ENCODE data around the gene DMD. TPM values are rescaled to one million over a fixed set of nuclear protein-coding genes. Genes with fewer than 3 reads are reported as not detected.
A peak's percentile ranks its signal among the peaks of the same experiment; 100 is the strongest.
"Not testable (repeated sequence)": the region's sequence is repeated elsewhere in the genome, so short reads cannot be mapped to it uniquely, and the experiment has no call there.

The DMD gene
- total RNA-seq, 1 donor from 2014 or later, result 143 TPM

DNA sequence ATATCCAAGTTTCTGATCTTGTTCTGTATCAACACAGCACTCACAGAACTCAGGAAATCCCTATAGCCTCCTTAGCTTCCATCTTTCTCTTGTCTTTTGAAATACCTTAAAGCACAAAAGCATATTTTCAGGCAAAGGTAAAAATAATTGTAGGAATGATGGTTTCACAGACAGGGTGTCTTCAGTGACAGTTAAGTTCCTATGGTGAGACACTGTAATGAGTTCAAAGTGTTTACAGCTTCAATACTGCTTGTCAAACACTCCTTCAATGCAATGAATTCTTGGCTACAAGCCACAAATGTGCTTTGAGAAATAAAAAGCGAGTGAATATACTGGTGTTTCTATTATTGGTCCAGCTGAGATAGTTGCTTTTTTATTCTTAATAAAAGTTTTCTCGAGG, 466.0 kb downstream of the DMD start:
- Histone ChIP-seq H3K9me3 (replicated peaks) (no peaks in the 10 kb centered on the region), H3K27ac (replicated peaks) (no peak overlapping the region), H3K36me3 (no peaks in the 10 kb centered on the region), H3K4me3 (no peak overlapping the region), H3K4me1 (peaks cover 20% of the 10 kb centered on the region), H3K27me3 (ENCODE audit: low read depth) (no peaks in the 10 kb centered on the region)
- TF ChIP-seq, protein P1, sequence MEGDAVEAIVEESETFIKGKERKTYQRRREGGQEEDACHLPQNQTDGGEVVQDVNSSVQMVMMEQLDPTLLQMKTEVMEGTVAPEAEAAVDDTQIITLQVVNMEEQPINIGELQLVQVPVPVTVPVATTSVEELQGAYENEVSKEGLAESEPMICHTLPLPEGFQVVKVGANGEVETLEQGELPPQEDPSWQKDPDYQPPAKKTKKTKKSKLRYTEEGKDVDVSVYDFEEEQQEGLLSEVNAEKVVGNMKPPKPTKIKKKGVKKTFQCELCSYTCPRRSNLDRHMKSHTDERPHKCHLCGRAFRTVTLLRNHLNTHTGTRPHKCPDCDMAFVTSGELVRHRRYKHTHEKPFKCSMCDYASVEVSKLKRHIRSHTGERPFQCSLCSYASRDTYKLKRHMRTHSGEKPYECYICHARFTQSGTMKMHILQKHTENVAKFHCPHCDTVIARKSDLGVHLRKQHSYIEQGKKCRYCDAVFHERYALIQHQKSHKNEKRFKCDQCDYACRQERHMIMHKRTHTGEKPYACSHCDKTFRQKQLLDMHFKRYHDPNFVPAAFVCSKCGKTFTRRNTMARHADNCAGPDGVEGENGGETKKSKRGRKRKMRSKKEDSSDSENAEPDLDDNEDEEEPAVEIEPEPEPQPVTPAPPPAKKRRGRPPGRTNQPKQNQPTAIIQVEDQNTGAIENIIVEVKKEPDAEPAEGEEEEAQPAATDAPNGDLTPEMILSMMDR (IDR thresholded peaks at IDR 0.05; ENCODE audit: borderline replicate concordance), result no peak
- no peak for DNase-seq
- intact Hi-C loops (cut with micrococcal nuclease), result no loop called here

DNA sequence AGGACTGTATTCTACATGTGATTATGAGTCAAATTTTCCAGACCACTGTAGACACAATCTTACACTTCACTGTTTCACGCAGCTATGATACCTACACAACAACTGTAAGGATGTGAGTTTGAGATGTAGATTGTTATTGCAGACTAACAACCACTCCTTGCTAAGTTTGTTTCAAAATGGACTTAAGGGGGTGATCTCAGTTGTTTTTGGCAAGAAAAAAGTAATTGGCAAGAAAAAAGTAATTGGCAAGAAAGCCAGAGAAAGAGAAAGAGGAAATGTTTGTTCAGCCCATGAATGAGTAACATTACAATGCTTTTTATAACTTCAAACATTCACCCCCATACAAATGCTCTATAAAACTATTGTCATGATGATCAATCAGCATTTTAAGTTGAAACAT, 466.4 kb downstream of the DMD start:
- Histone ChIP-seq H3K4me3 (no peak overlapping the region), H3K27ac (replicated peaks) (no peak overlapping the region), H3K9me3 (replicated peaks) (no peaks in the 10 kb centered on the region), H3K27me3 (ENCODE audit: low read depth) (no peaks in the 10 kb centered on the region), H3K4me1 (peaks cover 20% of the 10 kb centered on the region), H3K36me3 (no peaks in the 10 kb centered on the region)
- TF ChIP-seq, protein P1 (IDR thresholded peaks at IDR 0.05; ENCODE audit: borderline replicate concordance), result no peak
- no peak for DNase-seq
- intact Hi-C loops (cut with micrococcal nuclease), result no loop called here

DNA sequence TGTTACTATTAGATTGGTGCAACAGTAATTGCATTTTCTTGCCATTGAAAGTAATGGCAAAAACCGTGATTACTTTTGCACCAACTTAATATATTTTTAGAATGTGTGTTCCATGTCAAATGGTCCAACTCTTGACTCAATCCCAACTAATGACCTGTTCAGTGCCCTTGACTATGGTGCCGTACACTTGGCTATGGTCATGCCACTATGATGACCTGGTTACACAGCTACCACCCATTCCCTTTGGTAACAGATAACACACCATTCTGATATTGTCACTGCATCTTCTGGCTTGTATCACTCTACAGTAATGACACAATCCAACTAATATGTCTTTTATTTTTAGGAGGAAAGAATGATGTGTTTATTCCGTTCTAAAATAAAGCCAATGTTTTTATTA, 469.4 kb downstream of the DMD start:
- DNase-seq, result no peak
- Histone ChIP-seq H3K36me3 (no peaks in the 10 kb centered on the region), H3K4me1 (peaks cover 20% of the 10 kb centered on the region), H3K9me3 (replicated peaks) (no peaks in the 10 kb centered on the region), H3K27ac (replicated peaks) (peak overlapping the region; percentile 19), H3K4me3 (no peak overlapping the region), H3K27me3 (ENCODE audit: low read depth) (no peaks in the 10 kb centered on the region)
- intact Hi-C loops (cut with micrococcal nuclease), result no loop called here
- TF ChIP-seq, protein P1 (IDR thresholded peaks at IDR 0.05; ENCODE audit: borderline replicate concordance), result no peak

DNA sequence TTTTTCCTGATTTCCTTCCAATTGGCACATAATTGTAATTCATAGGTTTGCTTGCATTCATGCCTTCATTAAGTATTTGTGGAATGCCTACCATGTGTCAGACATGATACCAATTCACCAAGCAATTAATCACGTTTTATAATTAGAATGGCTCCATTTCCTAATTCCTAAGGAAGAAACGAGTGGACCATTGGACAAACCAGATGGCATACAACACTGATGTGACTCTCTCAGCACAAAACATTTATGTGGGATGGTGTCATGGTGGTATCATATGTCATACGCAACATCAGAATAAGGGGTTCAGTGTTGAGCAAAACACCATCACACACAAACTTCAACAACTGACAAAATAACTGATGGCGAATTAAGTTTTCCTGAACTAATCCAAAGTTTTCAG, 502.8 kb downstream of the DMD start:
- intact Hi-C loops (cut with micrococcal nuclease), result no loop called here
- DNase-seq, result no peak
- no peak overlapping the region for H3K27ac ChIP-seq (replicated peaks)

DNA sequence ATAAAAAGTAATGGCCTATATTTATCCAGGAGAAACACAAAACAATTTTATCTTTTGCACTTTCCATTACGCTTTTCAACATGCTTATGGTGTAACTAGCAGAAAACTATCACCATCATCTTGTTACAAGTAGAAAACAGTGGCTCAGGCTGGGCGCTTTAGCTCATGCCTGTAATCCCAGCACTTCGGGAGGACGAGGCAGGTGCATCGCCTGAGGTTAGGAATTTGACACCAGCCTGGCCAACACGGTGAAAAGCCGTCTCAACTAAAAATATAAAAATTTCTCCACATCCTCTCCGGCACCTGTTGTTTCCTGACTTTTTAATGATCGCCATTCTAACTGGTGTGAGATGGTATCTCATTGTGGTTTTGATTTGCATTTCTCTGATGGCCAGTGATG, 506.0 kb downstream of the DMD start:
- H3K36me3 ChIP-seq; H3K4me1 ChIP-seq; DNase-seq; H3K9me3 ChIP-seq (replicated peaks); H3K4me3 ChIP-seq; intact Hi-C loops (cut with micrococcal nuclease); H3K27me3 ChIP-seq (ENCODE audit: low read depth); H3K27ac ChIP-seq (replicated peaks): not testable (repeated sequence)

More for the DNA sequence above, 502.8 kb downstream of the DMD start:
- no peaks in the 10 kb centered on the region for H3K36me3 ChIP-seq
- TF ChIP-seq, protein P1 (IDR thresholded peaks at IDR 0.05; ENCODE audit: borderline replicate concordance), result no peak
- H3K9me3 ChIP-seq (replicated peaks), result no peaks in the 10 kb centered on the region
- H3K4me1 ChIP-seq, result no peaks in the 10 kb centered on the region
- H3K4me3 ChIP-seq, result no peak overlapping the region
- no peaks in the 10 kb centered on the region for H3K27me3 ChIP-seq (ENCODE audit: low read depth)

DNA sequence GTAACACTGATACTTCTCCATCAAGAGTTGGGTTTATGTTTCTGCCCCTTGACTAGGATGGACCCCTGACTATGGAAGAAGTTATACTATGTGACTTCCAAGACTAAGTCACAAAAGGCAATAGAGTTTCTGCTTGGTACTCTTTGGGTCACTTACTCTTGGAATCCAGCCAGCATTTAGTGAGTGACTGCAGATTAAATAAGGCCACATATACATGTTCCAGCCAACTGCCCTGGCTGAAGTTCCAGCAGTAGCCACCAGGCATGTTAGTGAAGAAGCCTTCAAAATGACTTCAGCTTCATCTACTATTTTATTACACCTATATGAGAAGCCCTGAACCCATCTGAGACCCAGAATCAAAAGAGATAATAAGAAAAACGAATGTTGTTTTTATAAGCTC, 524.0 kb downstream of the DMD start:
- no peaks in the 10 kb centered on the region for H3K9me3 ChIP-seq (replicated peaks)
- TF ChIP-seq, protein P1 (IDR thresholded peaks at IDR 0.05; ENCODE audit: borderline replicate concordance), result peak; percentile 43
- intact Hi-C loops (cut with micrococcal nuclease), result no loop called here
- no peaks in the 10 kb centered on the region for H3K4me1 ChIP-seq
- H3K27ac ChIP-seq (replicated peaks), result no peak overlapping the region
- no peak for DNase-seq
- no peaks in the 10 kb centered on the region for H3K36me3 ChIP-seq
- no peaks in the 10 kb centered on the region for H3K27me3 ChIP-seq (ENCODE audit: low read depth)
- H3K4me3 ChIP-seq, result no peak overlapping the region
